Measurements from ENCODE around the gene CA9.

CA9 gene

DNA sequence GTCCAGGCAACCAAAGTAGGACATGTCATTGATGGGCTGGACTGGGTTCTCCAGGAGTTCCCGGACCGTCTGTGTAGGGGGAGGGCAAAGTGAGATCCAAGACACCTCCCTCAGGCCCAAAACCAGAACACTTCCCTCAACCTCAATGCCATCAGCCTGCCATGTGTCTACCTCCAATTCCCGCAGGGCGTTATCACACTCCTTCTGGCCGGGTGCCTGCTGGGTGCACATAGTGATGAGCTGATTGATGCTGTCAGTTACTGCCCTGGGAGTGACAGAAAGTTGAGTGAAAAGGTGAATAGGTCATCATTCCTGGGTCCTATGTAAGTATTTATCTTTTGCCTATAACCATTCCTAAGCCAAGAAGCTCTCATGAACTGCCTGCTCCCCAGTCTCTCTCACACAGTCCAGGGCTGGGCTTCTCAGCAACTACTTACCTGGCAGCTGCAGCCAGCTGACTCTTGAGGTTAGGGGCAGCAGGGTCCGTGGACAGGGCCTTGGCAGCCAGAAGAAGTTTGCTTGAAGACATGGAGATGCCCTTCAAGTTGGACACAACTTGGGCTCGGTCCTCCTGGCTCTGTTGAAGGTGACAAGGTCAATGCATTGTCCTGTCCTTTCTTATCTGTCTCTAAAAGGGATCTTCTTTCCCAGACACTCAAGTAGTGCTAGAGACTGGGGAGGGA, 37.2 kb downstream of the CA9 start:
- TF ChIP-seq GATA2 (IDR thresholded peaks at IDR 0.05; ENCODE audit: low read depth, low read length) (no peak), GATA3 (IDR thresholded peaks at IDR 0.05; ENCODE audit: low read depth, low read length) (no peak)

- no peak for TF ChIP-seq GATA2 (IDR thresholded peaks at IDR 0.05; ENCODE audit: low read depth, low read length)
- TF ChIP-seq GATA3 (IDR thresholded peaks at IDR 0.05; ENCODE audit: low read depth, low read length) = no peak
Measured at GRCh38 chr9:35711501-35712428, 38.0 kb downstream of the CA9 start.

DNA sequence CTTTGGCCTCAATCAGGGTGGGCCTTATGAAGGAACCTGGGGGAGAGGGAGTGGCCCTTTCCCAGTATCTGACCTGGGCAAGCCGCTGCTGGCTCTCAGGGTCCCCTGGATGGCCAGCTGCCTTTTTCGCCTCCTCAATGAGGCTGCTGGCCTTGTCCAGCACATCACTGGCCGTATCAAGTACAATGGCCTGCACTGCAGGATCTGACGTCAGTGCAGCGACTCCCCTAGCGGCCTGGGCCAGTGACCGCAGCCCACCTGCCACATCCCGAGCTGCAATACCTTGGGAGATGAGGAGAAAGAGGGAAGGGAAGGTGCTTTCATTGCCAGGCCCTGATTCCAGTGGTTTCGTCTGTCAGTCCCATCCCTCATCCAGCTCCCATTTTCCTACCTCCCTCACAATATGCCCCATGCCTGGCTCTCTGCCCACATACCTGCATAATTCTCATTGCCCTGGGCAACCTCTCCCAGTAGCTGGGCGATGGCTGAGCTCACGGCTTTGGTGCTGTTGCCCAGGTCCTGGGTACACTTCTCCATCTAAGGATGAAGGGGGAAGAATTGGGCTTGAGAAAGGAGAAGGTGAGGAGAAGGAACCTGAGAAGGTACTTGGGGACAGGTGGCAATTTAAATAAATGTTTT, 39.2 kb downstream of the CA9 start:
- TF ChIP-seq GATA2 (IDR thresholded peaks at IDR 0.05; ENCODE audit: low read depth, low read length) (no peak), GATA3 (IDR thresholded peaks at IDR 0.05; ENCODE audit: low read depth, low read length) (no peak)

- TF ChIP-seq GATA2 (IDR thresholded peaks at IDR 0.05; ENCODE audit: low read depth, low read length) (no peak), GATA3 (IDR thresholded peaks at IDR 0.05; ENCODE audit: low read depth, low read length) (no peak)
Measured at GRCh38 chr9:35713578-35713977, 39.9 kb downstream of the CA9 start.

GRCh38 chr9:35714123-35714522, 40.4 kb downstream of the CA9 start:
- no peak for TF ChIP-seq GATA2 (IDR thresholded peaks at IDR 0.05; ENCODE audit: low read depth, low read length)

- TF ChIP-seq GATA2 (IDR thresholded peaks at IDR 0.05; ENCODE audit: low read depth, low read length) = no peak
- no peak for TF ChIP-seq GATA3 (IDR thresholded peaks at IDR 0.05; ENCODE audit: low read depth, low read length)
Measured at GRCh38 chr9:35714579-35715252, 41.0 kb downstream of the CA9 start.

GRCh38 chr9:35716230-35716629, 42.5 kb downstream of the CA9 start:
- TF ChIP-seq GATA2 (IDR thresholded peaks at IDR 0.05; ENCODE audit: low read depth, low read length) (no peak), GATA3 (IDR thresholded peaks at IDR 0.05; ENCODE audit: low read depth, low read length) (no peak)

DNA sequence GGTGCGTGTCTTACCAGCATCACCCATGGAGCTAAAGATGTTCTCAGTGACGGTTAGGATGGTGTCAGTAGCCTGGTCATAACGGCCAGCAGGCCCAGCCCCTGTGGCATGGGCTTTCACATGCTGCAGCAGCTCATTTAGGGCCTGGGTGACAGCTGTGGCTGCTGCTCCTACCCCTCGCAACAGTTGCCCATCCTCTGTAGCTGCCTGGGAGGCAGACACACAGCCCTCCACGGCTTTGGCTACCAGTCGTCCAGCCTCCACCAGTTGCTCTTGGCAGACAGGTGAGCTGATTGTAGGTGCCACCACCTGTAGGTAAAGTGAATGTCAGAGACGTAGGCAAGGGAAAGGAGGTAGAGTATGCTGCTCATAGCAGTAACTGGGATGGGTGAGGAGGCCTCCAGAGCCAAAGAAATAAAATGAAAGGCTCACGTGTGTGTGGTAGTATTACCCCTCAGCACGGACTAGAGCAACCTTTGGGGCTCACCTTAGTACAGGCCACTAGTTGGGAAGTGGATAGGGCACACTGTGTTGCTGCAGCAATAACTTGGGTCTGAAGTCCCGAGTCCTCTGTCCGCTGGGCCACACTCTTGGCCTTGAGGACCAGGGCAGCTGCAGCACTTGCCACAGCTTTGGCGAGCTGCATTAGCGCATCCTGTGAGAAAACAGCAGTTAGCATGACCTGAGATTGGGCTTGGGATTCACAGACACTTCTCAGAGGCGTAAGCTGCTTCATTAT, 43.6 kb downstream of the CA9 start:
- TF ChIP-seq GATA2 (IDR thresholded peaks at IDR 0.05; ENCODE audit: low read depth, low read length) = no peak
- no peak for TF ChIP-seq GATA3 (IDR thresholded peaks at IDR 0.05; ENCODE audit: low read depth, low read length)

GRCh38 chr9:35718721-35719511, 45.2 kb downstream of the CA9 start:
- no peak for TF ChIP-seq GATA3 (IDR thresholded peaks at IDR 0.05; ENCODE audit: low read depth, low read length)
- no peak for TF ChIP-seq GATA2 (IDR thresholded peaks at IDR 0.05; ENCODE audit: low read depth, low read length)

DNA sequence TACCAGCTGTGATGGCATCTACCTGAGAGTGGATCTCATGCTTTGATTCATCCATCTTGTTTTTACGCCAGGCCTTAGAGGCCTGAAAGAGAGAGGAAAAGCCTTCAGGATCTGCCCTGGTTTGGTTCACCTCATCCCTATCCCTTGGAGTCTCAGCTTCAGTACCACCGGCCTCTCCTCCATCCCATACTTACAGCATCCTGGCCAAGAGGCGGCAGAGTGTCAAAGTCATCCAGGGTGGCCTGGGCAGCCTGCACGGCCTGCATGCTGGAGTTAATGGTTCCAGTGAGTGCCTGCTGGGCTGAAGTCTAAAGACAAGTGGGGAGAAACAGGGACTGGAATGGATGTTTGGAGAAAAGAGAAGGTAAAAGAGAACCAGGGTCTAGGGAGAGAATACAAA, 45.8 kb downstream of the CA9 start:
- TF ChIP-seq GATA3 (IDR thresholded peaks at IDR 0.05; ENCODE audit: low read depth, low read length) (no peak), GATA2 (IDR thresholded peaks at IDR 0.05; ENCODE audit: low read depth, low read length) (no peak)

DNA sequence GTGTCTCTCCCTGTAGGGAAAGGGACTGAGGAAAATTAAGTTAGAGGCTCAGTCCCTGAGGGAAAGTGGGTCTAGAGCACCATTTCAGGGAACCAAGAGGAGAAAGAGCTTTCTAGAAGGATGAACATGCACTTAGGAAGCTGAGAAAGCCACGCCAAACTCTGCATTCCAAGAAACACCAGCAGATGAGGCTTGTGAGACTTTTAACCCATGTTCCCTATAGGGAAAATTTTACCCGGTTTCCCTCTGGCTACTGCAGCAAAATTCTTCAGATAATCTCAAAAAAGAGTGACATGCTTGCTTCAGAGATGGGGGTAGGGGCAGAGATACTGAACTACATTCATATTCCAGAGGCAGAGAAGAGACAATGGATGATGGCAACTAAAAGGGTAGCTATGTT, 49.7 kb downstream of the CA9 start:
- TF ChIP-seq GATA3 (IDR thresholded peaks at IDR 0.05; ENCODE audit: low read depth, low read length) = no peak
- no peak for TF ChIP-seq GATA2 (IDR thresholded peaks at IDR 0.05; ENCODE audit: low read depth, low read length)

DNA sequence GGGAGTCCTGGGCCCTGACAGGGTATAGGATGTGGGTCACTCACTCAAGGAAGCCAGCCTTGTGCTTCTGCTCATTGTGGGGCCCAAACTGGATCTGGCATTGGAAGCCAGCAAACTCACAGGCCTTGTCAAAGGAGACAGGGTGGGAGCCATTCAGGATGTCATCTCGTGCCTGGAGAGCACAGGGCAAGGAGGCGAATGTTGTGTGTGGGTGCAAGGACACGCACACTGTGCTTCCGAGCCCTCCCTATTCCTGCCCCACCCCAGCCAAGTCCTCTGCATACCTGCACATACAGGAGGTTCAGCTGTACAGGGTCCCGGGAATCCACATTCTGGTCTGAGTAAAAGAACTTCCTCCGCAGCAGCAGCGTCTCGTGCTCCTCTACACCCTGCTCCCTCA, 50.2 kb downstream of the CA9 start:
- TF ChIP-seq GATA2 (IDR thresholded peaks at IDR 0.05; ENCODE audit: low read depth, low read length) = no peak
- no peak for TF ChIP-seq GATA3 (IDR thresholded peaks at IDR 0.05; ENCODE audit: low read depth, low read length)

- no peak for TF ChIP-seq GATA3 (IDR thresholded peaks at IDR 0.05; ENCODE audit: low read depth, low read length)
- TF ChIP-seq GATA2 (IDR thresholded peaks at IDR 0.05; ENCODE audit: low read depth, low read length) = no peak
Measured at GRCh38 chr9:35725362-35725761, 51.6 kb downstream of the CA9 start.
